Activated T-helper 2 cell treated with anti-CD3 and anti-CD28 coated beads, Interferon-gamma antibody, Interleukin-2, Interleukin-4, amounts not matched to agents 10 μg/mL and 5 μg/mL and 100 μg/mL, durations not matched to agents 14 hours and 24 hours and 36 hours (primary cell): ENCODE measurements around the gene HSD3B7. TPM values are rescaled to one million over a fixed set of nuclear protein-coding genes. Genes with fewer than 3 reads are reported as not detected.

Experiments
- DNase-seq: peaks from one replicate; pipeline ENCODE4 v3.0.0; 2021; ENCODE audit warnings: low spot score
- H3K27ac Mint-ChIP-seq: one replicate; pipeline ENCODE4 v1.8.0; 2021; ENCODE audit warnings: mixed read lengths
- H3K27me3 Mint-ChIP-seq: one replicate; pipeline ENCODE4 v1.8.0; 2021; ENCODE audit warnings: low read depth, mixed read lengths
- H3K36me3 Mint-ChIP-seq: one replicate; pipeline ENCODE4 v1.8.0; 2021; ENCODE audit warnings: low read depth, mixed read lengths
- H3K4me1 Mint-ChIP-seq: one replicate; pipeline ENCODE4 v1.8.0; 2021; ENCODE audit warnings: low read depth, mixed read lengths
- H3K4me3 Mint-ChIP-seq: one replicate; pipeline ENCODE4 v1.8.0; 2021; ENCODE audit warnings: low read depth, mild to moderate bottlenecking, moderate library complexity, mixed read lengths
- H3K9me3 Mint-ChIP-seq: one replicate; pipeline ENCODE4 v1.8.0; 2021; ENCODE audit warnings: mixed read lengths
- intact Hi-C: fragments of 100-400 bp; cut with micrococcal nuclease; formaldehyde crosslinking; loops from one replicate; pipeline ENCODE4 v1.15.1; 2023
- total RNA-seq: library from RNA; stranded (reverse); gene quantifications from 2 replicates; pipeline ENCODE4 v1.2.3, GENCODE V29; 2022

The HSD3B7 gene
- total RNA-seq, 1 donor from 2014 or later, result 3.3 TPM

- intact Hi-C loops, result no loop called here
- no peaks in the 10 kb centered on the region for H3K4me1 Mint-ChIP-seq
- no peak overlapping the region for H3K27ac Mint-ChIP-seq
- H3K9me3 Mint-ChIP-seq, result no peaks in the 10 kb centered on the region
- peaks cover 51% of the 10 kb centered on the region for H3K36me3 Mint-ChIP-seq
- H3K4me3 Mint-ChIP-seq, result no peak overlapping the region
- no peaks in the 10 kb centered on the region for H3K27me3 Mint-ChIP-seq
- no peak for DNase-seq
Observed at GRCh38 chr16:30979170-30980022, 5.6 kb upstream of the HSD3B7 start.

- Mint-ChIP-seq H3K27ac (no peak overlapping the region), H3K27me3 (no peaks in the 10 kb centered on the region), H3K36me3 (peaks cover 49% of the 10 kb centered on the region), H3K4me1 (peaks cover under 1% of the 10 kb centered on the region), H3K9me3 (no peaks in the 10 kb centered on the region), H3K4me3 (no peak overlapping the region)
- no peak for DNase-seq
- intact Hi-C loops, result no loop called here
Observed at GRCh38 chr16:30980023-30980371, 5.0 kb upstream of the HSD3B7 start.

GRCh38 chr16:30980434-30980833 lies 4.6 kb upstream of the HSD3B7 start:
- DNase-seq, result no peak
- Mint-ChIP-seq H3K4me1 (peaks cover 4% of the 10 kb centered on the region), H3K4me3 (no peak overlapping the region), H3K27me3 (no peaks in the 10 kb centered on the region), H3K27ac (no peak overlapping the region), H3K9me3 (no peaks in the 10 kb centered on the region), H3K36me3 (peaks cover 49% of the 10 kb centered on the region)
- intact Hi-C loops, result no loop called here

GRCh38 chr16:30980959-30981358 lies 4.0 kb upstream of the HSD3B7 start:
- DNase-seq, result no peak
- Mint-ChIP-seq H3K9me3 (no peaks in the 10 kb centered on the region), H3K36me3 (peaks cover 44% of the 10 kb centered on the region), H3K4me1 (peaks cover 4% of the 10 kb centered on the region), H3K27me3 (no peaks in the 10 kb centered on the region), H3K4me3 (no peak overlapping the region), H3K27ac (no peak overlapping the region)
- intact Hi-C loops, result no loop called here

GRCh38 chr16:30982548-30983288 lies 2.3 kb upstream of the HSD3B7 start:
- Mint-ChIP-seq H3K4me3 (no peak overlapping the region), H3K36me3 (peaks cover 32% of the 10 kb centered on the region), H3K27me3 (no peaks in the 10 kb centered on the region), H3K27ac (no peak overlapping the region), H3K9me3 (no peaks in the 10 kb centered on the region), H3K4me1 (peaks cover 4% of the 10 kb centered on the region)
- no peak for DNase-seq
- intact Hi-C loops, result no loop called here

GRCh38 chr16:30983289-30983889 lies 1.6 kb upstream of the HSD3B7 start:
- Mint-ChIP-seq H3K9me3 (no peaks in the 10 kb centered on the region), H3K4me1 (peaks cover 4% of the 10 kb centered on the region), H3K27me3 (no peaks in the 10 kb centered on the region), H3K27ac (no peak overlapping the region), H3K4me3 (no peak overlapping the region), H3K36me3 (peaks cover 32% of the 10 kb centered on the region)
- no peak for DNase-seq
- intact Hi-C loops, result no loop called here

- no peak for DNase-seq
- Mint-ChIP-seq H3K4me1 (peaks cover 4% of the 10 kb centered on the region), H3K36me3 (peaks cover 26% of the 10 kb centered on the region), H3K4me3 (no peak overlapping the region), H3K27ac (no peak overlapping the region), H3K9me3 (no peaks in the 10 kb centered on the region), H3K27me3 (no peaks in the 10 kb centered on the region)
- intact Hi-C loops, result loop anchor here (2.0 kb wide), 1 partner anchor 111 kb away; the partner anchor contains the start of gene VKORC1
Observed at GRCh38 chr16:30983898-30984610, 953 bp upstream of the HSD3B7 start.

- Mint-ChIP-seq H3K36me3 (peaks cover 21% of the 10 kb centered on the region), H3K27me3 (no peaks in the 10 kb centered on the region), H3K4me3 (no peak overlapping the region), H3K27ac (peak overlapping the region; percentile 33), H3K4me1 (peaks cover 4% of the 10 kb centered on the region), H3K9me3 (no peaks in the 10 kb centered on the region)
- DNase-seq, result no peak
- intact Hi-C loops, result loop anchor here (2.0 to 5.0 kb wide), 2 partner anchors 109 to 882 kb away; partner anchors contain the start of gene VKORC1
Observed at GRCh38 chr16:30985401-30986128, 558 bp downstream of the HSD3B7 start.

- Mint-ChIP-seq H3K4me3 (no peak overlapping the region), H3K9me3 (no peaks in the 10 kb centered on the region), H3K4me1 (peaks cover 4% of the 10 kb centered on the region), H3K27ac (no peak overlapping the region), H3K36me3 (peaks cover 17% of the 10 kb centered on the region), H3K27me3 (no peaks in the 10 kb centered on the region)
- no peak for DNase-seq
- intact Hi-C loops, result loop anchor here (5.0 kb wide), 1 partner anchor 881 kb away; no protein-coding TSS in a partner anchor
Observed at GRCh38 chr16:30986129-30986991, 1.4 kb downstream of the HSD3B7 start.

GRCh38 chr16:30987581-30988190 lies 2.7 kb downstream of the HSD3B7 start:
- H3K36me3 Mint-ChIP-seq, result peaks cover 7% of the 10 kb centered on the region
- peaks cover 5% of the 10 kb centered on the region for H3K4me1 Mint-ChIP-seq
- H3K27me3 Mint-ChIP-seq, result no peaks in the 10 kb centered on the region
- H3K9me3 Mint-ChIP-seq, result no peaks in the 10 kb centered on the region
- no peak overlapping the region for H3K4me3 Mint-ChIP-seq
- H3K27ac Mint-ChIP-seq, result no peak overlapping the region
- no peak for DNase-seq
- intact Hi-C loops, result loop anchor here (5.0 kb wide), 1 partner anchor 880 kb away; no protein-coding TSS in a partner anchor

- Mint-ChIP-seq H3K4me1 (peaks cover 10% of the 10 kb centered on the region), H3K36me3 (no peaks in the 10 kb centered on the region), H3K27ac (no peak overlapping the region), H3K27me3 (no peaks in the 10 kb centered on the region), H3K4me3 (no peak overlapping the region), H3K9me3 (no peaks in the 10 kb centered on the region)
- intact Hi-C loops, result loop anchor here (5.0 kb wide), 1 partner anchor 878 kb away; no protein-coding TSS in a partner anchor
- no peak for DNase-seq
Observed at GRCh38 chr16:30989469-30990047, 4.6 kb downstream of the HSD3B7 start.
